Measurements from ENCODE around the gene SLC9A5.

The SLC9A5 gene

DNA sequence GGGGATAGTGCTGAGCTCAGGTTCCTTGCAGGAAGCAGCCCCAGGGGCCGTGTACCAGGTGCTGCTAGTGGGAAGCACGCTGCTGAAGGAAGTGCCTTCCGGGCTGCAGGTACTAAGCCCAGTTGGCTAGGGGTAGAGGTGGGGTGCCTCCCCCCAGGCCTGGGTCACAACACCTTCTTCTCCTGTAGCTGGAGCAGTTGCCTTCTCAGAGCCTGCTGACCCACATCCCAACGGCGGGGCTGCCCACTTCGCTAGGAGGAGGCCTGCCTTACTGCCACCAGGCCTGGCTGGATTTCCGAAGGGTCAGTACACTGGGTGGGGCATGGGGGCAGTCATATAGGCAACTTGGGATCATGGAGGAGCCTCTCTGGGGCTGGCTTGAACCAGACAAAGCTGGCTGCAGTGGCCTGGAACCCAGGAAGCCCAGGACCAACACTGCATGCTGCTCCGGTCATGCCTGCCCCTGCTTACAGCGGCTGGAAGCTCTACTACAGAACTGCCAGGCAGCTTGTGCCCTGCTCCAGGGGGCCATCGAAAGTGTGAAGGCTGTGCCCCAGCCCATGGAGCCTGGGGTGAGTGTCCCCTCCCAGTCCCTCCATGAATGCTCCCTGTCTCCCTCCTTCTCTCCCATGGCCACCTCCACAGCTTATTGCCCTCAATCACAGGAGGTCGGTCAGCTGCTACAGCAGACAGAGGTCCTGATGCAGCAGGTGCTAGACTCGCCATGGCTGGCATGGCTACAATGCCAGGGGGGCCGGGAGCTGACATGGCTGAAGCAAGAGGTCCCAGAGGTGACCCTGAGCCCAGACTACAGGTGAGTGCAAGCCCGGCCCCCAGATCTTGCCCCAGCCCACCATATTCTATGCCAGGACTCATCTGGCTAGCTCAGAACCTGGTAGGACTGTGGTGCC is 33.0 kb downstream of the SLC9A5 start:
- no peak for DNase-seq (ENCODE audit: low read depth)

GRCh38 chr16:67282447-67282805 is 33.6 kb downstream of the SLC9A5 start:
- no peak for DNase-seq (ENCODE audit: low read depth)

GRCh38 chr16:67283039-67283825 is 34.5 kb downstream of the SLC9A5 start:
- no peak for DNase-seq (ENCODE audit: low read depth)

DNA sequence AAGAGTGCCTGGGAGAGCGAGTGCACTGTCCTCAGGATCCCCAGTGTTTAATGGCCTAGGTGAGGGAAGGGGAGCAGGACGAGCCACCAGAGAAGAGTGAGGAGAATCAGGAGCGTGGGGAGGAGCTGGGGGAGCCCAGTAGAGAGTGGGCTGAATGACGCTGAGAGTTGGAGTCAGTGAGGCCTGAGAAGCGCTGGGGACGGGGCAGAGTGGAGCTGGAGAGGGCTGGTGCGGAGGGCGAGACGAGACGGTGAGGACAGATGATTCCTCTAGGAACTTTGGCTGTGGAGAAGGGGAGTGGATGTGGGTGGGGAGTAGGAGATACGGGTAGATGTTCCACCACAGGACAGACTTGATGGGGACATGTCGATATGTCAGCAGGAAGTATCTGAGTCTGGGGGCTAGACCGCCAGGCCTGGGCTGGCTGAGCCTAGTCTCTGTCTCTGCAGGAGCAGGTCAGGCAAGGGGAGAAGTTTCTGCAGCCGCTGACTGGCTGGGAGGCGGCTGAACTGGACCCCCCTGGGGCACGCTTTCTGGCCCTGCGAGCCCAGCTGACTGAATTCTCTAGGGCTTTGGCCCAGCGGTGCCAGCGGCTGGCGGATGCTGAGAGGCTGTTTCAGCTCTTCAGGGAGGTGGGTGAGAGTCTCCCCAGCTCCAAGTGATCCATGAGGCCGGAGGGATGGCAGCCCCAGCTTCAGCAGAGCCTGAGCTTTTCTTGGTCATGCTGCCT is 35.2 kb downstream of the SLC9A5 start:
- DNase-seq (ENCODE audit: low read depth), result no peak

DNA sequence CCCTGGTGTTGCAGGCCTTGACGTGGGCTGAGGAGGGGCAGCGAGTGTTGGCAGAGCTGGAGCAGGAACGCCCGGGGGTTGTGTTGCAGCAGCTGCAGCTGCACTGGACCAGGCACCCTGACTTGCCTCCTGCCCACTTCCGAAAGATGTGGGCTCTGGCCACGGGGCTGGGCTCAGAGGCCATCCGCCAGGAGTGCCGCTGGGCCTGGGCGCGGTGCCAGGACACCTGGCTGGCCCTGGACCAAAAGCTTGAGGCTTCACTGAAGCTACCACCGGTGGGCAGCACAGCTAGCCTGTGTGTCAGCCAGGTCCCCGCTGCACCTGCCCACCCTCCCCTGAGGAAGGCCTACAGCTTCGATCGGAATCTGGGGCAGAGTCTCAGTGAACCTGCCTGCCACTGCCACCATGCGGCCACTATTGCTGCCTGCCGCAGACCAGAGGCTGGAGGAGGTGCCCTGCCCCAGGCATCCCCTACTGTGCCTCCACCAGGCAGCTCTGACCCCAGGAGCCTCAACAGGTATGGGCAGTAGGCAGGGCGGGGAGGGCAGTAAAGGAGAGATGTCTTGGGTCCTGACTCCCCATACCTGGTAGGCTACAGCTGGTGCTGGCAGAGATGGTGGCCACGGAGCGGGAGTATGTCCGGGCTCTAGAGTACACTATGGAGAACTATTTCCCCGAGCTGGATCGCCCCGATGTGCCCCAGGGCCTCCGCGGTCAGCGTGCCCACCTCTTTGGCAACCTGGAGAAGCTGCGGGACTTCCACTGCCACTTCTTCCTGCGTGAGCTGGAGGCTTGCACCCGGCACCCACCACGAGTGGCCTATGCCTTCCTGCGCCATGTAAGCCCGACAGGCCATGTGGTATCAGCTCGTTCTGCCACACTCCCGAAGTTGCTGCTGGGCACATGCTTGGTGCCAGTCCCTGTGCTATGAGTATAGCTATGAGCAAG is 36.2 kb downstream of the SLC9A5 start:
- DNase-seq (ENCODE audit: low read depth), result no peak

- no peak for DNase-seq (ENCODE audit: low read depth)
Observed at GRCh38 chr16:67286441-67287235, 37.9 kb downstream of the SLC9A5 start.

- no peak for DNase-seq (ENCODE audit: low read depth)
Observed at GRCh38 chr16:67287960-67288359, 39.2 kb downstream of the SLC9A5 start.

DNA sequence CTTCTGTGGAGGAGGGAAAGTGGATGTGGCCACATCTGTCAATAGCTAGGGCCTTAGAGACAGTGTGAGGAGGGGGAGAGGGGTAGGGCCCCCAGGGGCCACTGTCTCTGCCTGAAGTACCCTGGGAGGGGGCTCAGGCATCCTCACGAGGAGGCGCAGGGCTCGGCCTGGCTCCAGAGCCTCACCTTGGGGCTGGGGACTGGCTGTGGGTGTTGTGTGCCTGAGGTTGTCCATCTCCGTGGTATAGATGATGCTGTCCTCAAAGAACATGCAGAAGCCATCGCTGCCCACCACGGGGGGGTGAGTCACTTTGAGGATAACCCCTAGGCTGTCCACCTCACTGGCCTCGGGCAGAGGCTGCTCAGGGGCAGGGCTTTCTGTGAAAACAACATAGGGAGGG is 42.7 kb downstream of the SLC9A5 start:
- no peak for DNase-seq (ENCODE audit: low read depth)

DNA sequence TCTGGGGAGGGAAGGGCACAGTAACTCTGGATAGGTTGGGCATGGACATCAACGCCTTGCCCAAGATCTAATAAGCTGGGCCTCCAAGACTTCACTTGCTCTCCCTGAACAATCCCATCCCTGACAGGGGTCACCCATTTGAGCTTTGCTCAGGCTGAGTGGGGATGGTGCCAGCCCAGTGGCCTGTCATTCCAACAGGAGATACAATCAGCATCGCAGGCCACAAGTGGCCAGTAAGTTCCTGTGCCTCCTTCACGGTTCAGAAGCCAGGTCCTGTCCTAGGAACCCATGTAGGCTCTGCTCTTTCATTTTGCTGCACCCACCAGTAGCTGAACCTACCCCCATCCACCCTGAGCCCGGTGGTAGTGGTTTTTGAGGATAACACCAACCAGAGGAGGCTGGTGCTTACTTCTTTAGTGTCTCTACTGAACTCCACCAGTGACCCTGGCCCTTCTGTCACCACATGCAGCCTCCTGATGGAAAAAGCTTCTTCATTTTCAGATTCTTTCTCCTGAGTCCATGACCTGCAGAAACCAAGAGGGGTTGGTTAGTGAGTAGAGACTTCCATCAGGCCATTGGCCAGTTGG is 45.5 kb downstream of the SLC9A5 start:
- DNase-seq (ENCODE audit: low read depth), result no peak

- DNase-seq (ENCODE audit: low read depth), result no peak
Observed at GRCh38 chr16:67294938-67295361, 46.2 kb downstream of the SLC9A5 start.

DNA sequence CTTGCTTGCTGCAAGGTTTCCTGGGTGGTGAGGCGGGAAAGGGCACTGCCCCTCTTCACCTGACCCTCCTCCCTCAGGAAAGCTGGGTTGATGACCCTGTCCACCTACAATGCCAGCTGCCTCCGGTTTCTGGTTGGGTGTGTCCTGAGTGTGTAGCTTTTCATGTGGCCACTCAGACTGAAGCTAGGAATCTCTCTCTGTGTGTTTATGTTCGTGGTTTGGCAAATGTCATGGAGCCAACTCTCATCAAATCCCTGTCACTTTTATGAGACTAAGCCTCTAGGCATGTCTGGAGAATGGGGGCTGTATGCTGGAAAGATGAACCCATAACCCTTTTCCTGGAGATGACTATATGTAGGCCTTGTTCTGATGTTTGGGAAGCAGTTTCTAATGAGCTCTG is 47.6 kb downstream of the SLC9A5 start:
- DNase-seq (ENCODE audit: low read depth), result no peak

GRCh38 chr16:67298277-67298676 is 49.5 kb downstream of the SLC9A5 start:
- DNase-seq (ENCODE audit: low read depth), result no peak

DNA sequence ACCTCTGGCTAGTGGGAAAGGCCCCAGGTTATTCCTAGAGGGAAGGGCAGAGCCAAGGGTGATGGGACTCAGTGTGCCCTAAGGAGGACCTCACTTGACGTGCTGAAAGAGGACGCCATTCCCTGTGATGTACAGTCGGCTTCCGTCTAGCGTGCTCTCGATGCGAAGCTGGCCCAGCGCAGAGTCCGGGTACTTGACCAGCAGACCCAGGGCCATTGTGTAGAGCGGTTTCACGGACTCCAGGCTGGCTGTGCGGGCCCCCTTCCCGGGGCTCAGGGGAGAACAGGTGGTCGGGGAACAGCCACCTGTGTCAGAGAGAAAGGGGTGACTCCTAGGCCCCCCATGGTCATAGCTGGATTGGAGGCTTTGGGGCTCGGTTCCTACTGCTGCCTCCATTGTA is 50.5 kb downstream of the SLC9A5 start:
- no peak for DNase-seq (ENCODE audit: low read depth)

GRCh38 chr16:67301080-67301782 is 52.5 kb downstream of the SLC9A5 start:
- DNase-seq (ENCODE audit: low read depth), result no peak

DNA sequence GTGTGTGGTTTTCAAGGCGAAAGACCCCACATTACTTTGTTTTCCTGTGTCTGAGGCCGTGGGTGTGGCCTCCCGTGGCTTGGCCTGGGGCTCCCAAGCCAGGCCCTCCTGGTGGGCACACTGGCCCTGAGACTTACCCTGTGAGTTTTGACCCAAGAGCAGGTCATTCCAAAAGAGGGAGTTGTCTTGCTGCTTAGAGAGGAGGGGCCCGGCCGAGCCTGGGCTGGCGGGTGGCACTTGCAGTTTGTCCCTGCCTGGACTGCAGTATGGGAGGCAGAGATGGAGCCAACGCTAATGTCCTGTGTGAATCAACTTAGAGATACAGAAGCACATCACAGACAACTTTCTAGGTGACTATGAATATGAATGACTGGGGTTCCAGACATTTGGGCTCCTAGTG is 53.3 kb downstream of the SLC9A5 start:
- no peak for DNase-seq (ENCODE audit: low read depth)

- DNase-seq (ENCODE audit: low read depth), result no peak
Observed at GRCh38 chr16:67302970-67303369, 54.2 kb downstream of the SLC9A5 start.

- no peak for DNase-seq (ENCODE audit: low read depth)
Observed at GRCh38 chr16:67304020-67304419, 55.2 kb downstream of the SLC9A5 start.

DNA sequence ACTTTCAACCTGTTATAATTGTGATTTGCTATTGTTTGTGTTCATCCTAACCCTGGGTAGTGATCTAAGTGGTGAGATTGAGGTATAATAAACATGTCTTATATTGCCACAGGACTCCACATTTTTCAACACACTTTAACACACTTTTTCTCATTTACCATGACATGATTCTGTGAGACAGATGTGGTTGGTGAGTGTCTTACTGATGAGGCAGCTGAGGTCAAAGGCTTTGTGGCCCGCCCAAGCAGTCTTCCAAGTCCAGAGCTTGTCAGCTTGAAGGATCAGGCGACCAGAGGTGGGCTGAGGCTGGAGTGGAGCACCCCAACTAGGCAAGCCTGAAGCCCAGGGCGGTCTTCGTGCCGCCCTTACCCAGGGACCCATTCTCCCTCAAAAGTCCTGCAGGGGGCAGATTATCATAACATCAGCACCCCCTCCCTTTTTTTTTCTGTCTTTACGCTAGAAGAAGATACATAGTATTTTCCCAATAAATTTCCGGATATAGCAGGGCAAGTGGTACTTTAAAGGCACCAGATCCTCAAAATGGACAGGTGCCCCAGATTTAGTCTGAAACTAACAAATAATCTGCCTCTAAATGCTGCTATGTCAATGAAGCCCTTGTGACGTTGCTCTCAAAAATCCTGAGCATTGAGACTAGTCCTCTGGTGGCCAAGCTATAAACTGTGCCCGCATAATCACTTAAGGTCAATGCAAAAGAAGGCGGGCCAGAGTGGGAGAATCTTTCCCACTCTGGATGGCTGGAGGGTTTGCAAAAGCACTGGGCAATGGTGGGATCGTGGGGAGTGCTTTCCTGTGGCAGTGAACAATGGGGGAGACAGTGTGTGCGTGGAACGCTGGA is 56.7 kb downstream of the SLC9A5 start:
- DNase-seq (ENCODE audit: low read depth), result no peak

DNA sequence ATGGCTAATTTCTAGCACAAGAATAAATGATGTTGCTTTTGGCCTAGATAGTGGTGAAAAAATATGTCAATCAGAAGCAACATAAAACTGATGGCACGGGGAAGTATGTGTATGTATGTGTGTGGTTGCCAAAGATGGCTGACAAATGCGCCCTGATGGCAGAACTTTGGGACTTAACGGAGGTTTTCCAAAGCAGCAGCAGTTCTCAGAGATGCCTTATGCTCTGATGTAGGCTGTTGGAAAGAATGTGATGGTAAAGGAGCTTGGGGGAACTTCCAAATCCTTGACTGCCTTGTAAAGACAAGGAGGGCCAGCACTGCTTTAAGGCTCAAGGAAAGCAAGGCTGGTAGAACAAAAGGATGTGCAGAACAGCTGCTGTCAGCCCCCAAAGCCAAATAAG is 61.8 kb downstream of the SLC9A5 start:
- DNase-seq (ENCODE audit: low read depth), result no peak

Data from activated T-helper 9 cell treated with anti-CD3 and anti-CD28 coated beads, Interleukin-2, amount 50 U/mL, for 16 hours (primary cell).